GM13976 (cell line): Measurements from ENCODE around the gene EMILIN2.

Experiments
- DNase-seq: peaks from one replicate; pipeline ENCODE4 v3.0.0; 2012; ENCODE audit warnings: low spot score
- in situ Hi-C: fragments of 300-500 bp; cut with MboI; formaldehyde crosslinking; loops from one replicate; pipeline ENCODE4 v1.12.0; 2022; ENCODE audit warnings: low sequenced_read_pairs, mixed read lengths, inconsistent platforms; ENCODE audit not compliant: unreplicated experiment
- TF ChIP-seq, protein P1 (sequence below): IDR thresholded peaks from 2 replicates; pipeline ENCODE4 v1.5.1; 2012; ENCODE audit warnings: borderline replicate concordance, mild to moderate bottlenecking; ENCODE audit not compliant: insufficient read depth; ENCODE audit errors: extremely low read depth, missing control alignments, control extremely low read depth

Gene EMILIN2

GRCh38 chr18:2933995-2934394 is 87.2 kb downstream of the EMILIN2 start:
- in situ Hi-C loops: loop anchor here (5.0 to 10.0 kb wide), 3 partner anchors 53 to 313 kb away; partner anchors contain the start of gene MYL12A
- TF ChIP-seq, protein P1, sequence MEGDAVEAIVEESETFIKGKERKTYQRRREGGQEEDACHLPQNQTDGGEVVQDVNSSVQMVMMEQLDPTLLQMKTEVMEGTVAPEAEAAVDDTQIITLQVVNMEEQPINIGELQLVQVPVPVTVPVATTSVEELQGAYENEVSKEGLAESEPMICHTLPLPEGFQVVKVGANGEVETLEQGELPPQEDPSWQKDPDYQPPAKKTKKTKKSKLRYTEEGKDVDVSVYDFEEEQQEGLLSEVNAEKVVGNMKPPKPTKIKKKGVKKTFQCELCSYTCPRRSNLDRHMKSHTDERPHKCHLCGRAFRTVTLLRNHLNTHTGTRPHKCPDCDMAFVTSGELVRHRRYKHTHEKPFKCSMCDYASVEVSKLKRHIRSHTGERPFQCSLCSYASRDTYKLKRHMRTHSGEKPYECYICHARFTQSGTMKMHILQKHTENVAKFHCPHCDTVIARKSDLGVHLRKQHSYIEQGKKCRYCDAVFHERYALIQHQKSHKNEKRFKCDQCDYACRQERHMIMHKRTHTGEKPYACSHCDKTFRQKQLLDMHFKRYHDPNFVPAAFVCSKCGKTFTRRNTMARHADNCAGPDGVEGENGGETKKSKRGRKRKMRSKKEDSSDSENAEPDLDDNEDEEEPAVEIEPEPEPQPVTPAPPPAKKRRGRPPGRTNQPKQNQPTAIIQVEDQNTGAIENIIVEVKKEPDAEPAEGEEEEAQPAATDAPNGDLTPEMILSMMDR: no peak
- no peak for DNase-seq

- no peak for DNase-seq
- in situ Hi-C loops: loop anchor here (10.0 kb wide), 1 partner anchor 199 kb away; no protein-coding TSS in a partner anchor
- TF ChIP-seq, protein P1: no peak
These were observed 88.8 kb downstream of the EMILIN2 start for GRCh38 chr18:2935438-2936192.

DNA sequence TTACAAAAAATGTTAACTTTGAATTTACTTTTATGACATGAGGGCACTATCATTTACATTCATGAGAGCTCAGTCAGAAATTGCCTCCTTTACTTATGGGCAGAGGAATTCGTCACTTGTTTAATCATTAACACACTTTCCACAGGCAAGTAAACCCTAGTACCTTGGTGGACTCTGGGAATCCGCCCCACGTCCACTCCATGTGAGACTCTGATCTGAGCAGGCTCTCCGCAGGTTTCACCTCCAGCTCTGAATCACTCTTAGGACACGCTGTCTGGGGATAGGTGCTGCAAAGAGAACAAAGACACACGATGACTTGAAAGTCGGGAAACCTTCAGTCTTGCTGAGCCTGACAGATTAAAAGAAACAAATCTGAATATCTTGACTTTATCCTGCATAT is 92.5 kb downstream of the EMILIN2 start:
- no peak for DNase-seq
- in situ Hi-C loops: loop anchor here (10.0 kb wide), 1 partner anchor 195 kb away; no protein-coding TSS in a partner anchor

DNA sequence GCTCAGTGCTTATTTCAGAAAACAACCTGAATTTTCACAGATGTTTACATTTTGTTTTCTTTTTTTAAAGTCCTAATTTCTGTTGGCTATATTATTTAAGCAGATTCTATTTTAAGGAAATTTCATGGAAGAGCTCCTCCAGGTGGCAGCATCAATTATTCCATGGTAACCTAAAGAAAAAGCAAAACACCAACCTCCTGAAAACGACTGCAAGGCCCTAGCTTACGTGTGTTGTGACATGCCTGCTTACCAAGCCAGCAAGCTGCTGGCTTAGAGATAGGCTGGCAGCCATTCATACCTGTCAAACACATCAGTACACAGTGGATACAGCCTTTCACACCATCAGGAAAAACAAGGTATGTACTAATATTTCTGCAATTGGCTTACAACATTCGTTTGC is 101.2 kb downstream of the EMILIN2 start:
- DNase-seq: no peak
- in situ Hi-C loops: no loop called here
- TF ChIP-seq, protein P1: no peak

More for the DNA sequence above, 92.5 kb downstream of the EMILIN2 start:
- TF ChIP-seq, protein P1: no peak

DNA sequence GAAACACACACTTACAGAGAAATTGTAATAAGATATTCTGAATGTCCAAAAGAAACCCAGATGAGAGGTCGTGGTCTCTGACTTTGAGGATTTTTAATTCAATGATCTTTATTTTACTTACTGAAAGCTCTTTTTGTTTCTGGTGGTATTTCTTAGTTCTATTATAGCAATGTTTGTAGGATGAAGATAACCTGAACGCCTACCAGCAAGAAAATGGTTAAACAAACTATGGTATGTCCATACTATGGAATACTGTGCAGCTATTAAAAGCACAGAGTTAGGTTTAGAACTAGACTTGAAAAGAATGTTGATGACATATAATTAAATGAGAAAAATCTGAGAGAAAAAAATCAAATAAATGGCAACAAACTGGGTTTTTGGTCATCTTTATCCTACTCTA is 105.8 kb downstream of the EMILIN2 start:
- TF ChIP-seq, protein P1: no peak
- in situ Hi-C loops: loop anchor here (25.0 kb wide), 1 partner anchor 90 kb away; no protein-coding TSS in a partner anchor
- DNase-seq: no peak

DNA sequence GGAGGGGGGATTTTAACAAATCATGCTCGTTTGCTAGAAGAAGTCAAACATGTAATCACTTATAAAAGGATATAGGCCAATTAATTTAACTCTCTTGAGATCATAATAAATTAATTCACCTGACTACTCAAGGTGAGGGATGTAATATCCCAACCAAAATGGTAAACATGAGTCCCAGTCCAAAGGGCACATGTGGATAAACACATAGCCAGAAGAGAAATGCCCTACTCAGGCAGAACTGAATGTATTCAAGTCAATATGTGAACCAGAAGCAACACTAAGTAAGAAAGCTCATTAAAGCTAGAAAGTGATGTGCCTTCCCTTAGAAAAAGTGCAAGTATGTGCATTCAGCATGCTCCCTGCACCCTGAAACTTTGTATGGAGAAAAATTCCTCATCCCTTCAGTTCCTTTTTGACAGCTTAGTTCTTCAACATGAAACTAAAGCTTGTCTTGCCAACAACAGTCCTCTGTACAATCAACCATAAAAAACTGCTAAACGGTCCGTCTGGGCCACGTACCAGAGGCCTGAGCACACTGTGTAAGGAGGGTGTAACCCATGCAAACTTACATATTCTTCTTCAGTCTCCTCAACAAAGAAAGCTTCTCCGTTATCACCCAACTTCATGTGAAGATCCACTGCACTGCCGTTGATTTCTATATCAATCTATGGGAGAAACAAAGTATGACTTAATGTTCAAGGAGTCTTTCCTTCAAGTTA is 107.3 kb downstream of the EMILIN2 start:
- TF ChIP-seq, protein P1: no peak
- DNase-seq: no peak
- in situ Hi-C loops: loop anchor here (25.0 kb wide), 1 partner anchor 92 kb away; no protein-coding TSS in a partner anchor
